Cardiac fibroblast (primary cell): ENCODE results near the gene MT1A.
A peak's percentile ranks its signal among the peaks of the same experiment; 100 is the strongest.

ENCODE experiments used
- DNase-seq, 2 donors: peaks; one replicate each; pipeline versions ENCODE4 v3.0.0 to v3.0.0-alpha.2; 2010; ENCODE audit warnings: low read depth in 2 of 2
- H3K4me3 ChIP-seq, 2 donors: replicated peaks in 1 of 2; 1 replicate in 1 of 2; 2 replicates in 1 of 2; pipeline ENCODE4 v1.5.1; 2011; ENCODE audit warnings: low read depth in 2 of 2, low read length in 2 of 2, mild to moderate bottlenecking in 2 of 2, moderate library complexity in 1 of 2
- TF ChIP-seq, protein P1 (sequence below): IDR thresholded peaks from one replicate; pipeline ENCODE4 v1.5.1; 2011; ENCODE audit warnings: low read depth, mild to moderate bottlenecking, low read length, inconsistent platforms

MT1A gene

DNA sequence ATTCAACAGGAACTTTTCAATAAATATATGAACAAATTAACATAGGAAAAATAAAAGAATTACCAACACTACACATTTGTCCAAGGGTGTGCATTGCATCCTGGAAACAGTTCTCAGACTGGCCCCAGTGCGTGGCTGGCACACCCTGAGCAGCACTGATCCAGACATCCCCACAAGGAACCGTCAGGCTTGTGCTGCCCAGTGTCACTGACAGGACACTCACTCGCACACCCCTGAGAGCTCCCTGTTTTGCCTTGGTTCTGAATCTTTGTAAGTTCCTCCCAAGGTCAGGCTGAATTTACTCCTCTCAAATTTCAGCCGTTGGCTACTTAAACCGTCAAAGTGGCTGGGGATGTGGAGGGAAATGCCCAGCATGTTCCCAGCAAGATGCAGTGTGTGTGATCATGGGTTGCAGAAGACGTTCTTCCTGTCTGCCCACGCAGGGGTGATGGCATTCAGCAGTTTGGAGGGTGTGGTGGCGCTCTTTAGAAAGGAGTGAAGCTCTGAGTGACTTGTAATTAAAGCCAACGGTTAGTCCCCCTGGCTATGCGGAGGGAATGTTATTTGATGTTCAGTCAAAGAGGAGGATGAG is 28.4 kb upstream of the MT1A start:
- DNase-seq: peak; percentile 93 to 98
- TF ChIP-seq, protein P1, sequence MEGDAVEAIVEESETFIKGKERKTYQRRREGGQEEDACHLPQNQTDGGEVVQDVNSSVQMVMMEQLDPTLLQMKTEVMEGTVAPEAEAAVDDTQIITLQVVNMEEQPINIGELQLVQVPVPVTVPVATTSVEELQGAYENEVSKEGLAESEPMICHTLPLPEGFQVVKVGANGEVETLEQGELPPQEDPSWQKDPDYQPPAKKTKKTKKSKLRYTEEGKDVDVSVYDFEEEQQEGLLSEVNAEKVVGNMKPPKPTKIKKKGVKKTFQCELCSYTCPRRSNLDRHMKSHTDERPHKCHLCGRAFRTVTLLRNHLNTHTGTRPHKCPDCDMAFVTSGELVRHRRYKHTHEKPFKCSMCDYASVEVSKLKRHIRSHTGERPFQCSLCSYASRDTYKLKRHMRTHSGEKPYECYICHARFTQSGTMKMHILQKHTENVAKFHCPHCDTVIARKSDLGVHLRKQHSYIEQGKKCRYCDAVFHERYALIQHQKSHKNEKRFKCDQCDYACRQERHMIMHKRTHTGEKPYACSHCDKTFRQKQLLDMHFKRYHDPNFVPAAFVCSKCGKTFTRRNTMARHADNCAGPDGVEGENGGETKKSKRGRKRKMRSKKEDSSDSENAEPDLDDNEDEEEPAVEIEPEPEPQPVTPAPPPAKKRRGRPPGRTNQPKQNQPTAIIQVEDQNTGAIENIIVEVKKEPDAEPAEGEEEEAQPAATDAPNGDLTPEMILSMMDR: no peak
- H3K4me3 ChIP-seq: peak overlapping the region; percentile 22 to 64

DNA sequence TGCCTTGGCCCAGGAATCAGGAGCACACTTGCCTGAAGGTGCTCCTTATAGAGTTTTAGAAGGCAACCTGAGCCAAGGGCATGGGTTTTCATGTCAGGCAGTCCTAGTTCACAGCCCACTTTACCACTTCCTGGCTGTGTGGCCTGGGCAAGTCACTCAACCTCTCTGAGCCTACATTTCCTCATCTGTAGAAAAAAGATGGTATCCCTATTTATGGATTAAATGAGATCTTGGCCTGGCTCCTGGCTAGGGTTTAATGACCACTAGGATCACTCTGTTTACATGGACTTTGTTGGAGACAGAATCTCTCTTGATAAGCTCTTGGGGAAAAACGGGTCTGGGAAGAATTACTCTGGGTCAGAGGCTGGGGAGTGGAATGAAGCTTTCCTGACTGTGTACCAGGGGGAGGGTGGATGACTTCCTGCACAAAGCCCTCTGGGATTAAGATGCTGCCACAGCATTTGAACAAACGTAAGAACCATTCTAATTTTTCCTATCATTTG is 27.8 kb upstream of the MT1A start:
- peak overlapping the region in 1 of 2 donors; percentile 64 for H3K4me3 ChIP-seq
- TF ChIP-seq, protein P1: no peak
- DNase-seq: peak; percentile 67 to 69

DNA sequence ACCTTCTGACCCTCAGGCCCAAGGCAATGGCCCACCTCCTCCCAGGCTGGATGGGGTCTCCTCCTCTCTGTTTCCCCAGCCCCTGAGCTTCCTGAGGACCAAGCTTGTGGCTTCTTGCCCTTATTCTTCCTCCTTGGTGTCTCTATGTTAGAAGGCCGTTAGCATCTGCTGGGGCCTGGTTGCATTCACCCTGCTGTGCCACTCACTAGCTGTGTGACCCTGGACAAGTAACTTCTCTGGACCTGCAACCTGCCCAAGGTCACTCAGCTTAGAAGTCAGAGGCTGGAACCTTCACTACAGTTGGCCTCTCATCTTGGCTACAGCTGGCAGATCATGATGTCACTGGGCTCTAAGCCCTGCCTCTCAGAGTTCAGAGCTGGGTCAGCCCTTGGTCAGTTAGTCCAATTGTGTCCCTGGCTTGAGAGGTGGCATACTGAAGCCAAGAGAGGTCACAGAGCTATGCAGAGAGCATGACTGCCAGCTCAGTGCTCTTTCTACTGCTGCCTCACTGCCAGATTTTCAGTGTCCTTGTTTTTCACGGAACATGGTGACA is 27.1 kb upstream of the MT1A start:
- TF ChIP-seq, protein P1: no peak
- DNase-seq: peak; percentile 75 to 81
- H3K4me3 ChIP-seq: peak overlapping the region in 1 of 2 donors; percentile 64

DNA sequence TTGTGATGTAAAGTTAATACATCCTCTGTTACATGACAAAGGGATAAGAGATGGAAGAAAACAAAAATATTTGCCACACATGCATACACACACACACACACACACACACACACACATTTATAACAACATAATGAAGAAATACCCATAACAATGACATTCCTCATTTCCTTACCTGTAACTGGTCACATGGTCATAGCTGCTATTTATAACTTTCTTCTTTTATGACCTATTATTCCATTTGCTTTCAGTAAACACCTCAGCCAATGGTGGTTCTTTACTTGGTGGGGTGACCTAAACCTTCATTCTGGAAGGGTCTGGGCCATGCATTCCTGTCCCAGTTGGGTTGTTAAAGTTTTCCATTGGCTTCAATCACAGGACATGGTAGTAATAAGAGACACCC is 24.8 kb upstream of the MT1A start:
- H3K4me3 ChIP-seq: no peak overlapping the region
- TF ChIP-seq, protein P1: no peak
- no peak for DNase-seq

DNA sequence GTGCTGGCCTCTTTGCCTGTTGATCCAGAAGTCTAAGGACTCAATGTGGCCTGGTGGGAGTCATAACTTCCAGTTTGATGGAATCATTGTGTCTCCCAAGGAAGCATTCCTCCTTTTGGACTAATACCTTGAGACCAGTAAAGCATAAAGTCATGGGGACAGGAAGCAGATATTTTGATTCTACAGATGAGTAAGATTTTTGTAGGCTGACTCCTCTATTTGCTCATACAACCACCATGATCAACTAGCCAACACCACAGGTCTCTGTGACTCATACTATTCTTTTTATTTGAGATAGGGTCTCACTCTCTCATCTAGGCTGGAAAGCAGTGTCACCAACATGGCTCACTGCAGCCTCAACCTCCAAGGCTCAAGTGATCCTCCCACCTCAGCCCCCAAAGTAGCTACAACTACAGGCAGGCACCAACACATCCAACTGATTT is 23.9 kb upstream of the MT1A start:
- H3K4me3 ChIP-seq: no peak overlapping the region
- peak in 1 of 2 donors; percentile 82 for DNase-seq
- TF ChIP-seq, protein P1: no peak

DNA sequence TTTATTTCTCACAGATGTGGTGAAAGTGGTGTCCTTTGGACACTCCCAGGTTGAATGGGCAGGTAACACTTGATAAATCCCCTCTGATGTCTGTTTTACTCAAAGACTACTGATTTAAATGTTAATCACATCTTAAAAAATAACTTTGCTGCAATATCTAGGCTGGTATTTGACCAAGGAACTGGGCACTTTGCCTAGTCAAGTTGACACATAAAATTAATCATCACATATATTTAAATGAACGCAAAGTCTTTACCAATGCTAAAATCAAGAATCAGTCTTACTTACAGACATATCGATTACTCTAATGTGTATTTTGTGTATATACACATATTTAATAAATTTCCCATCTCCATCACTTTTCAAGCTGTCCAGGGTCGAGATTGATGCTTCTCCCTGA is 23.1 kb upstream of the MT1A start:
- DNase-seq: peak; percentile 36 to 71
- TF ChIP-seq, protein P1: no peak
- H3K4me3 ChIP-seq: no peak overlapping the region
